ENCODE results near the gene ATXN7L1.

DNA sequence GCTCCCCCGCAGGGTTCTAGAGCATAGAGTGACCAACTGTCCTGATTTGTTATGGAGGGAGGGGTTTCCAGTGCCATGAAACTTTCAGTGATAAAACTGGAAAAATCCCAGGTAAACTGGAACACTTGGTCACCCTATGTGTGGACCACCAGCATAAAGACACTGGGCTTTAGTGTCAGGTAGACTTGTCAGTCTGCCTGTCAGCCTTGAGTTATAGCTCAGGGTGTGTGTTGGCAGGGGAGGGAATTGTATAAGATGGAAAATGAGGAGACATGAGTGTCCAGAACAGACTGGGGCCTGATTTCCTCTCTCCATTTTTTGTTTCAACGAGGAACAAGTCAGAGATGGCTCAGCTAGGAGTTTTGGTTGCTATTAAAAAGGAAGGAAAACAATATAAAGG lies 284.9 kb downstream of the ATXN7L1 start:
- TF ChIP-seq, protein P1, sequence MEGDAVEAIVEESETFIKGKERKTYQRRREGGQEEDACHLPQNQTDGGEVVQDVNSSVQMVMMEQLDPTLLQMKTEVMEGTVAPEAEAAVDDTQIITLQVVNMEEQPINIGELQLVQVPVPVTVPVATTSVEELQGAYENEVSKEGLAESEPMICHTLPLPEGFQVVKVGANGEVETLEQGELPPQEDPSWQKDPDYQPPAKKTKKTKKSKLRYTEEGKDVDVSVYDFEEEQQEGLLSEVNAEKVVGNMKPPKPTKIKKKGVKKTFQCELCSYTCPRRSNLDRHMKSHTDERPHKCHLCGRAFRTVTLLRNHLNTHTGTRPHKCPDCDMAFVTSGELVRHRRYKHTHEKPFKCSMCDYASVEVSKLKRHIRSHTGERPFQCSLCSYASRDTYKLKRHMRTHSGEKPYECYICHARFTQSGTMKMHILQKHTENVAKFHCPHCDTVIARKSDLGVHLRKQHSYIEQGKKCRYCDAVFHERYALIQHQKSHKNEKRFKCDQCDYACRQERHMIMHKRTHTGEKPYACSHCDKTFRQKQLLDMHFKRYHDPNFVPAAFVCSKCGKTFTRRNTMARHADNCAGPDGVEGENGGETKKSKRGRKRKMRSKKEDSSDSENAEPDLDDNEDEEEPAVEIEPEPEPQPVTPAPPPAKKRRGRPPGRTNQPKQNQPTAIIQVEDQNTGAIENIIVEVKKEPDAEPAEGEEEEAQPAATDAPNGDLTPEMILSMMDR (IDR thresholded peaks at IDR 0.05) = no peak
- TF ChIP-seq EZH2 (IDR thresholded peaks at IDR 0.05; ENCODE audit: borderline replicate concordance, insufficient read depth, low read depth, low read length, poor library complexity, severe bottlenecking) = no peak
